ENCODE results near the gene CARD11.

DNA sequence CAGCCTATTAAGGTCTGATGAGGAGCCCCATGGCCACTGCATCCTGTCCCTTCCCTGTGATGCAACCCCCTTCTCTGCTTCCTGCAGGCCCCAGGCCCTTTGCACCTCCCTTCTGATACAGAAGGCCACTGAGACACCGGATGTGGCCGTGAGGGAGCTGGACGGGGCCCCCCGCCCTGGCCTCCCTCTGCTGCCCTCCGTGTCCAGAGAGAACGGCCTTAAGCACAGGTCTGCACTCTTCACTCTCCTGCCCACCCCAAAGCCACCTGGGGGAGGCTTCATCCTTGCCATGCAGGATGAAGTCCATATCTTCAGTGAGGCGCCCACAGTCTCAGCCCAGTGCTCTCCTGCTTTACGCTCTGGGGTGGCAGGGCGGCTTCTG is 112.6 kb downstream of the CARD11 start:
- TF ChIP-seq, protein P1, sequence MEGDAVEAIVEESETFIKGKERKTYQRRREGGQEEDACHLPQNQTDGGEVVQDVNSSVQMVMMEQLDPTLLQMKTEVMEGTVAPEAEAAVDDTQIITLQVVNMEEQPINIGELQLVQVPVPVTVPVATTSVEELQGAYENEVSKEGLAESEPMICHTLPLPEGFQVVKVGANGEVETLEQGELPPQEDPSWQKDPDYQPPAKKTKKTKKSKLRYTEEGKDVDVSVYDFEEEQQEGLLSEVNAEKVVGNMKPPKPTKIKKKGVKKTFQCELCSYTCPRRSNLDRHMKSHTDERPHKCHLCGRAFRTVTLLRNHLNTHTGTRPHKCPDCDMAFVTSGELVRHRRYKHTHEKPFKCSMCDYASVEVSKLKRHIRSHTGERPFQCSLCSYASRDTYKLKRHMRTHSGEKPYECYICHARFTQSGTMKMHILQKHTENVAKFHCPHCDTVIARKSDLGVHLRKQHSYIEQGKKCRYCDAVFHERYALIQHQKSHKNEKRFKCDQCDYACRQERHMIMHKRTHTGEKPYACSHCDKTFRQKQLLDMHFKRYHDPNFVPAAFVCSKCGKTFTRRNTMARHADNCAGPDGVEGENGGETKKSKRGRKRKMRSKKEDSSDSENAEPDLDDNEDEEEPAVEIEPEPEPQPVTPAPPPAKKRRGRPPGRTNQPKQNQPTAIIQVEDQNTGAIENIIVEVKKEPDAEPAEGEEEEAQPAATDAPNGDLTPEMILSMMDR (conservative IDR thresholded peaks at IDR 0.05; ENCODE audit: low read length): no peak
- TF ChIP-seq EZH2phosphoT487 (IDR thresholded peaks at IDR 0.05; ENCODE audit: borderline replicate concordance): no peak
